Ovary (tissue), 9 donors: Measurements from ENCODE around the gene CLCN6. TPM values are rescaled to one million over a fixed set of nuclear protein-coding genes. Genes with fewer than 3 reads are reported as not detected.

Source experiments
- DNase-seq, 5 donors: peaks; one replicate each; pipeline ENCODE4 v3.0.0-alpha.2; 2019 to 2020
- H3K27ac ChIP-seq, 2 donors: fragments of 200-600 bp; one replicate each; pipeline versions ENCODE4 v1.5.1 to v1.8.0; 2019 to 2022
- H3K27me3 ChIP-seq: fragments of 200-600 bp; one replicate; pipeline ENCODE4 v1.8.0; 2022
- H3K36me3 ChIP-seq: fragments of 200-600 bp; sonication (generic); one replicate; pipeline ENCODE4 v1.5.1; 2019
- H3K4me1 ChIP-seq: one replicate; pipeline ENCODE4 v1.8.1; 2013; ENCODE audit warnings: mild to moderate bottlenecking, moderate library complexity; ENCODE audit not compliant: insufficient read depth
- H3K4me3 ChIP-seq: fragments of 200-600 bp; sonication (generic); one replicate; pipeline ENCODE4 v1.5.1; 2017
- H3K9me3 ChIP-seq, 2 donors: fragments of 200-600 bp in 1 of 2; sonication (generic) in 1 of 2; one replicate each; pipeline versions ENCODE4 v1.5.1 to v1.8.1; 2013 to 2019; ENCODE audit warnings: mild to moderate bottlenecking in 1 of 2, moderate library complexity in 1 of 2
- CTCF ChIP-seq, 3 donors: fragments of 450-650 bp in 2 of 3; fragments of 200-600 bp in 1 of 3; IDR thresholded peaks; one replicate each; pipeline versions ENCODE4 v1.5.1 to v1.8.0; 2016 to 2022; ENCODE audit warnings: antibody characterized with exemption in 3 of 3, mild to moderate bottlenecking in 1 of 3
- EP300 ChIP-seq: sonication (generic); formaldehyde crosslinking; IDR thresholded peaks from one replicate; pipeline ENCODE4 v1.6.1; 2017; ENCODE audit warnings: antibody characterized with exemption
- POLR2A ChIP-seq: fragments of 450-650 bp; IDR thresholded peaks from one replicate; pipeline ENCODE4 v1.6.1; 2017; ENCODE audit warnings: antibody characterized with exemption, mild to moderate bottlenecking, moderate library complexity
- WGBS, 3 donors: extraction: QIAGEN DNeasy Blood & Tissue Kit in 1 of 3; methylation state at CpG; one replicate each; pipeline versions ENCODE4 v1.1.5 to v1.1.7; 2013 to 2017; 5-methylcytosine and 5-hydroxymethylcytosine counted together
- intact Hi-C, 4 donors: fragments of 100-400 bp; cut with DNase I; formaldehyde crosslinking; loops; one replicate each; pipeline versions ENCODE4 v1.11.0 to v1.15.1; 2022 to 2023
- polyA plus RNA-seq, 2 donors: library from polyadenylated mRNA; stranded (reverse); fragments of 200-250 nt in 1 of 2; fragments of 350-450 nt in 1 of 2; fragmentation: Illumina TruSeq in 1 of 2; extraction: RNeasy Lipid Tissue Mini Kit (QIAGEN cat#74804) in 1 of 2; gene quantifications; one replicate each; pipeline ENCODE4 v1.2.3, GENCODE V29; 2013 to 2014
- total RNA-seq, 7 donors: library from RNA; depleted of rRNA in 2 of 7; stranded (reverse); fragments of >200 nt in 2 of 7; fragmentation: NEBNext Ultra II Directional in 3 of 7; extraction: Animal tissue kit (Norgen Biotek cat#: 25700) in 3 of 7; gene quantifications; one replicate each; pipeline versions ENCODE4 v1.1.0 to v1.2.4, GENCODE V29; 2016 to 2023
- donor health status: DM: no; HTN: no; CAD: no; lungs with moderate emphysema.
- donor health status: DM: no; HTN: no; CAD: no.
- donor health status: Bipolar disorder and iron deficiency.
- donor health status: DM: yes; HTN: yes; CAD: no.
- donor health status: DM: no; HTN: no; CAD: no.
- donor health status: DM: yes; HTN: yes; CAD: no.

Gene CLCN6
- total and polyA plus RNA-seq, 9 donors = 11.7 to 39.7 (median 25.6) TPM

GRCh38 chr1:11850156-11850555, 44.2 kb downstream of the CLCN6 start:
- Histone ChIP-seq H3K9me3 (no peaks in the 10 kb centered on the region), H3K36me3 (no peaks in the 10 kb centered on the region), H3K4me3 (no peak overlapping the region), H3K27ac (no peak overlapping the region), H3K4me1 (no peaks in the 10 kb centered on the region), H3K27me3 (no peaks in the 10 kb centered on the region)
- DNase-seq = no peak
- TF ChIP-seq EP300 = no peak
- no peak for TF ChIP-seq CTCF (IDR thresholded peaks at IDR 0.05)
- no peak for TF ChIP-seq POLR2A
- intact Hi-C loops = loop anchor here in 1 of 4 donors (10.0 kb wide), 1 partner anchor 245 kb away; no protein-coding TSS in a partner anchor
- WGBS, 3 donors = 43 to 54% (median 43%) methylated on average over 11 of the region's 11 CpGs

- H3K9me3 ChIP-seq = no peaks in the 10 kb centered on the region
- no peak overlapping the region for H3K4me3 ChIP-seq
- TF ChIP-seq EP300 = no peak
- TF ChIP-seq CTCF (IDR thresholded peaks at IDR 0.05) = no peak
- no peak for TF ChIP-seq POLR2A
- no peaks in the 10 kb centered on the region for H3K27me3 ChIP-seq
- intact Hi-C loops = loop anchor here in 1 of 4 donors (10.0 kb wide), 1 partner anchor 244 kb away; no protein-coding TSS in a partner anchor
- no peaks in the 10 kb centered on the region for H3K36me3 ChIP-seq
- no peak for DNase-seq
- WGBS, 3 donors = 58 to 68% (median 59%) methylated on average over 7 of the region's 7 CpGs
- no peaks in the 10 kb centered on the region for H3K4me1 ChIP-seq
- no peak overlapping the region for H3K27ac ChIP-seq
Measured at GRCh38 chr1:11851180-11851579, 45.2 kb downstream of the CLCN6 start.

GRCh38 chr1:11854519-11854918, 48.5 kb downstream of the CLCN6 start:
- Histone ChIP-seq H3K27ac (no peak overlapping the region), H3K9me3 (no peaks in the 10 kb centered on the region), H3K27me3 (no peaks in the 10 kb centered on the region), H3K4me1 (no peaks in the 10 kb centered on the region), H3K4me3 (no peak overlapping the region), H3K36me3 (no peaks in the 10 kb centered on the region)
- DNase-seq = no peak
- no peak for TF ChIP-seq POLR2A
- no peak for TF ChIP-seq CTCF (IDR thresholded peaks at IDR 0.05)
- no peak for TF ChIP-seq EP300
- intact Hi-C loops = loop anchor here in 1 of 4 donors (10.0 kb wide), 1 partner anchor 240 kb away; no protein-coding TSS in a partner anchor
- 36 to 40% (median 40%) methylated on average over 8 of the region's 8 CpGs for WGBS, 3 donors

GRCh38 chr1:11855430-11855829, 49.4 kb downstream of the CLCN6 start:
- intact Hi-C loops = loop anchor here in 1 of 4 donors (10.0 kb wide), 1 partner anchor 239 kb away; no protein-coding TSS in a partner anchor
- no peaks in the 10 kb centered on the region for H3K9me3 ChIP-seq
- no peak overlapping the region for H3K4me3 ChIP-seq
- 68 to 72% (median 69%) methylated on average over 8 of the region's 8 CpGs for WGBS, 3 donors
- TF ChIP-seq CTCF (IDR thresholded peaks at IDR 0.05) (no peak), POLR2A (no peak), EP300 (no peak)
- no peak overlapping the region for H3K27ac ChIP-seq
- H3K36me3 ChIP-seq = no peaks in the 10 kb centered on the region
- no peaks in the 10 kb centered on the region for H3K4me1 ChIP-seq
- no peak for DNase-seq
- no peaks in the 10 kb centered on the region for H3K27me3 ChIP-seq
